Gastrocnemius medialis (tissue), 4 donors: Measurements from ENCODE around the gene WNT3A.
A peak's percentile ranks its signal among the peaks of the same experiment; 100 is the strongest.

Experiments used
- POLR2A ChIP-seq, 2 donors: fragments of 450-650 bp; IDR thresholded peaks; one replicate each; pipeline ENCODE4 v1.6.1; 2017; ENCODE audit warnings: antibody characterized with exemption in 2 of 2, mild to moderate bottlenecking in 2 of 2, moderate library complexity in 2 of 2
- TF ChIP-seq, protein P1 (sequence below), 5 experiments: fragments of 450-650 bp in 3 of 5; fragments of 200-600 bp in 2 of 5; sonication (generic) in 2 of 5; IDR thresholded peaks in 4 of 5; conservative IDR thresholded peaks in 1 of 5; 1 replicate in 4 of 5; 2 replicates in 1 of 5; pipeline ENCODE4 v1.5.1; 2016 to 2019; ENCODE audit warnings: antibody characterized with exemption in 5 of 5, mild to moderate bottlenecking in 3 of 5, moderate library complexity in 3 of 5

DNA sequence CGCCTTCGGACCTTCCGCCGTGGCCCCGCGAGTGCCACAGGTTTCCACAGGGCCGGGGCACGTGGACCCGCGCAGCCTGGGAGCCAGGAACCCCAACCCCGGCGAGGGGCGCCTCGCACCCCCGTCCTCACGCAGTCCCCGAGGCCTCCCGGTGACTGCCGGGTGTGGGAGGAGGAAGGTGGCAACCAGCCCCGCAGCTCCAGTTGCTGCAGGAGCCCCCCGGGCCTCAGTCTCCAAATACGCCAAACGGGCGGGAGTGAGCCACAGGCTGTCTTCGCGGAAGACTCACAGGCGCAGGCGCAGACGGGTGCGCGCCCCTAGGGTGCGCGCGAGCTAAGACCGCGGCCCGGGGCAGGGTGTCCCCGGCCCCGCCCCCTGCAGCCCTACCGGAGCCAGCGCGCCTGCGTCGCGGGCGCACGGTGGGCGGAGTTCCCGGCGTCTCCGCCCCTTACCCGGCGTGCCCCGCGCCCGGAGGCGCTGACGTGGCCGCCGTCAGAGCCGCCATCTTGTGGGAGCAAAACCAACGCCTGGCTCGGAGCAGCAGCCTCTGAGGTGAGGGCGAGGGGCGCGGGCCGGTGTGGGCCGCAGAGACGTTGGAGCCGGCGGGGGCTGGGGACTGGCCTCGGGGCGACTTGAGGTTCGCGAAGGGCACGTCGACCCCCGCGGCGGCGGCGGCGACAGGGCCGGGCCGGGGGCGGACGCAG, 75.6 kb downstream of the WNT3A start, which contains the start of gene ARF1:
- TF ChIP-seq POLR2A (IDR thresholded peaks at IDR 0.05), result peak; percentile 94 to 97
- TF ChIP-seq, protein P1, sequence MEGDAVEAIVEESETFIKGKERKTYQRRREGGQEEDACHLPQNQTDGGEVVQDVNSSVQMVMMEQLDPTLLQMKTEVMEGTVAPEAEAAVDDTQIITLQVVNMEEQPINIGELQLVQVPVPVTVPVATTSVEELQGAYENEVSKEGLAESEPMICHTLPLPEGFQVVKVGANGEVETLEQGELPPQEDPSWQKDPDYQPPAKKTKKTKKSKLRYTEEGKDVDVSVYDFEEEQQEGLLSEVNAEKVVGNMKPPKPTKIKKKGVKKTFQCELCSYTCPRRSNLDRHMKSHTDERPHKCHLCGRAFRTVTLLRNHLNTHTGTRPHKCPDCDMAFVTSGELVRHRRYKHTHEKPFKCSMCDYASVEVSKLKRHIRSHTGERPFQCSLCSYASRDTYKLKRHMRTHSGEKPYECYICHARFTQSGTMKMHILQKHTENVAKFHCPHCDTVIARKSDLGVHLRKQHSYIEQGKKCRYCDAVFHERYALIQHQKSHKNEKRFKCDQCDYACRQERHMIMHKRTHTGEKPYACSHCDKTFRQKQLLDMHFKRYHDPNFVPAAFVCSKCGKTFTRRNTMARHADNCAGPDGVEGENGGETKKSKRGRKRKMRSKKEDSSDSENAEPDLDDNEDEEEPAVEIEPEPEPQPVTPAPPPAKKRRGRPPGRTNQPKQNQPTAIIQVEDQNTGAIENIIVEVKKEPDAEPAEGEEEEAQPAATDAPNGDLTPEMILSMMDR (IDR thresholded peaks at IDR 0.05 in 4 of 5, conservative IDR thresholded peaks at IDR 0.05 in 1 of 5), result peak in 2 of 5 experiments; percentile 14 to 42
